Smooth muscle cell (in vitro differentiated cells): ENCODE results near the gene TTC23L. TPM values are rescaled to one million over a fixed set of nuclear protein-coding genes. Genes with fewer than 3 reads are reported as not detected.

Experiments used
- DNase-seq: peaks from one replicate; lab custom pipeline; 2025; ENCODE audit not compliant: unreplicated experiment; lab: John Stamatoyannopoulos, UW
- H2AFZ ChIP-seq: fragments of 200-600 bp; sonication (generic); 2 replicates; pipeline ENCODE4 v1.6.0; 2016; ENCODE audit warnings: antibody characterized with exemption, low read depth, mild to moderate bottlenecking
- H3F3A ChIP-seq: fragments of 200-600 bp; sonication (generic); 2 replicates; pipeline ENCODE4 v1.6.0; 2017; ENCODE audit warnings: antibody characterized with exemption, low read depth
- H3K27ac ChIP-seq: fragments of 200-600 bp; sonication (generic); 2 replicates; pipeline ENCODE4 v1.5.1; 2016; ENCODE audit warnings: low read depth, mild to moderate bottlenecking
- H3K27me3 ChIP-seq: fragments of 200-600 bp; sonication (generic); 2 replicates; pipeline ENCODE4 v1.6.1; 2016; ENCODE audit warnings: low read depth, mild to moderate bottlenecking
- H3K36me3 ChIP-seq: fragments of 200-600 bp; sonication (generic); 2 replicates; pipeline ENCODE4 v1.5.1; 2016; ENCODE audit warnings: low read depth
- H3K4me1 ChIP-seq: fragments of 200-600 bp; sonication (generic); 2 replicates; pipeline ENCODE4 v1.5.1; 2016; ENCODE audit warnings: low read depth
- H3K4me2 ChIP-seq: fragments of 200-600 bp; sonication (generic); 2 replicates; pipeline ENCODE4 v1.6.0; 2016; ENCODE audit warnings: mild to moderate bottlenecking
- H3K4me3 ChIP-seq: fragments of 200-600 bp; sonication (generic); 2 replicates; pipeline ENCODE4 v1.5.1; 2016; ENCODE audit warnings: mild to moderate bottlenecking
- H3K79me2 ChIP-seq: fragments of 200-600 bp; sonication (generic); 2 replicates; pipeline ENCODE4 v1.6.0; 2016; ENCODE audit warnings: low read depth, mild to moderate bottlenecking
- H3K9ac ChIP-seq: fragments of 200-600 bp; sonication (generic); 2 replicates; pipeline ENCODE4 v1.6.0; 2016; ENCODE audit warnings: low read depth
- H3K9me3 ChIP-seq: fragments of 200-600 bp; sonication (generic); replicated peaks from 2 replicates; pipeline ENCODE4 v1.5.1; 2016; ENCODE audit warnings: low read depth
- H4K20me1 ChIP-seq: fragments of 200-600 bp; sonication (generic); 2 replicates; pipeline ENCODE4 v1.6.0; 2016; ENCODE audit warnings: low read depth
- CTCF ChIP-seq: fragments of 200-600 bp; sonication (generic); IDR thresholded peaks from 2 replicates; pipeline ENCODE4 v1.5.1; 2017; ENCODE audit warnings: borderline replicate concordance, mild to moderate bottlenecking, antibody characterized with exemption; ENCODE audit not compliant: insufficient read depth, poor library complexity, severe bottlenecking
- WGBS: methylation state at CpG from one replicate; pipeline ENCODE4 v1.1.7; 2016; ENCODE audit warnings: low lambda C conversion rate; 5-methylcytosine and 5-hydroxymethylcytosine counted together
- polyA plus RNA-seq: library from polyadenylated mRNA; unstranded; fragments of >200 nt; fragmentation: Nextera tagmentation; extraction: Ambion mirVana; gene quantifications from 2 replicates; pipeline ENCODE4 v1.2.1, GENCODE V29; 2016
- total RNA-seq: library from RNA; depleted of rRNA; stranded (reverse); fragments of >200 nt; gene quantifications from 2 replicates; pipeline ENCODE4 v1.2.3, GENCODE V29; 2014

The TTC23L gene
- total and polyA plus RNA-seq, 2 experiments from 2014 or later, result 0.04 to 0.08 TPM

GRCh38 chr5:34876275-34876674 is 37.3 kb downstream of the TTC23L start:
- no peak overlapping the region for H3K27ac ChIP-seq
- H2AFZ ChIP-seq, result no peak overlapping the region
- H3K36me3 ChIP-seq, result no peaks in the 10 kb centered on the region
- H3K27me3 ChIP-seq, result no peaks in the 10 kb centered on the region
- TF ChIP-seq CTCF, result no peak
- no peaks in the 10 kb centered on the region for H3K79me2 ChIP-seq
- no peak overlapping the region for H3K4me2 ChIP-seq
- DNase-seq, result no peak
- H3K9ac ChIP-seq, result no peak overlapping the region
- no peaks in the 10 kb centered on the region for H3F3A ChIP-seq
- H3K9me3 ChIP-seq, result no peaks in the 10 kb centered on the region
- H4K20me1 ChIP-seq, result no peaks in the 10 kb centered on the region
- H3K4me1 ChIP-seq, result no peaks in the 10 kb centered on the region
- no peak overlapping the region for H3K4me3 ChIP-seq

- H3K27ac ChIP-seq, result no peak overlapping the region
- H3K4me2 ChIP-seq, result no peak overlapping the region
- no peak overlapping the region for H2AFZ ChIP-seq
- TF ChIP-seq CTCF, result no peak
- H3K9ac ChIP-seq, result no peak overlapping the region
- DNase-seq, result no peak
- no peaks in the 10 kb centered on the region for H3K4me1 ChIP-seq
- H3K36me3 ChIP-seq, result no peaks in the 10 kb centered on the region
- no peaks in the 10 kb centered on the region for H4K20me1 ChIP-seq
- H3F3A ChIP-seq, result no peaks in the 10 kb centered on the region
- H3K27me3 ChIP-seq, result no peaks in the 10 kb centered on the region
- H3K79me2 ChIP-seq, result no peaks in the 10 kb centered on the region
- no peaks in the 10 kb centered on the region for H3K9me3 ChIP-seq
- no peak overlapping the region for H3K4me3 ChIP-seq
Observed at GRCh38 chr5:34881246-34881645, 42.3 kb downstream of the TTC23L start.

GRCh38 chr5:34886392-34887119 is 47.6 kb downstream of the TTC23L start:
- WGBS, result 95% methylated on average over 3 of the region's 3 CpGs

More at GRCh38 chr5:34886392-34887119, 47.6 kb downstream of the TTC23L start:
- Histone ChIP-seq H3K27ac (no peak overlapping the region), H3K4me3 (no peak overlapping the region), H3K27me3 (no peaks in the 10 kb centered on the region), H3K9me3 (no peaks in the 10 kb centered on the region), H3F3A (no peaks in the 10 kb centered on the region), H3K9ac (no peak overlapping the region), H3K4me2 (no peak overlapping the region), H2AFZ (no peak overlapping the region), H3K79me2 (no peaks in the 10 kb centered on the region), H3K4me1 (no peaks in the 10 kb centered on the region), H3K36me3 (no peaks in the 10 kb centered on the region), H4K20me1 (no peaks in the 10 kb centered on the region)
- TF ChIP-seq CTCF, result no peak
- DNase-seq, result no peak
